ENCODE measurements around the gene MEIS3.
"Not testable (repeated sequence)": the region's sequence is repeated elsewhere in the genome, so short reads cannot be mapped to it uniquely, and the experiment has no call there.

The MEIS3 gene

GRCh38 chr19:47416643-47416985 lies 2.7 kb downstream of the MEIS3 start:
- DNase-seq (ENCODE audit: low read depth in 2 of 2) = no peak

GRCh38 chr19:47415953-47416642 lies 3.2 kb downstream of the MEIS3 start:
- no peak for DNase-seq (ENCODE audit: low read depth in 2 of 2)

GRCh38 chr19:47414469-47414868 lies 4.9 kb downstream of the MEIS3 start:
- DNase-seq (ENCODE audit: low read depth in 2 of 2) = no peak

GRCh38 chr19:47413941-47414340 lies 5.4 kb downstream of the MEIS3 start:
- no peak for DNase-seq (ENCODE audit: low read depth in 2 of 2)

- not testable (repeated sequence) for DNase-seq (ENCODE audit: low read depth in 2 of 2)
Measured at GRCh38 chr19:47411696-47412095, 7.6 kb downstream of the MEIS3 start.

- DNase-seq (ENCODE audit: low read depth in 2 of 2) = no peak
Measured at GRCh38 chr19:47411101-47411500, 8.2 kb downstream of the MEIS3 start.

- DNase-seq (ENCODE audit: low read depth in 2 of 2) = no peak
Measured at GRCh38 chr19:47408156-47408938, 11.0 kb downstream of the MEIS3 start.

- DNase-seq (ENCODE audit: low read depth in 2 of 2) = no peak
Measured at GRCh38 chr19:47407417-47407774, 11.9 kb downstream of the MEIS3 start.

- no peak for DNase-seq (ENCODE audit: low read depth in 2 of 2)
Measured at GRCh38 chr19:47406711-47407416, 12.5 kb downstream of the MEIS3 start.

- DNase-seq (ENCODE audit: low read depth in 2 of 2) = no peak
Measured at GRCh38 chr19:47405854-47406417, 13.4 kb downstream of the MEIS3 start.

GRCh38 chr19:47405197-47405550 lies 14.2 kb downstream of the MEIS3 start:
- no peak for DNase-seq (ENCODE audit: low read depth in 2 of 2)

GRCh38 chr19:47404334-47405196 lies 14.8 kb downstream of the MEIS3 start:
- DNase-seq (ENCODE audit: low read depth in 2 of 2) = no peak

GRCh38 chr19:47402504-47402903 lies 16.8 kb downstream of the MEIS3 start:
- no peak for DNase-seq (ENCODE audit: low read depth in 2 of 2)

- DNase-seq (ENCODE audit: low read depth in 2 of 2) = no peak
Measured at GRCh38 chr19:47398707-47399597, 20.4 kb downstream of the MEIS3 start.

GRCh38 chr19:47391510-47392223 lies 27.7 kb downstream of the MEIS3 start:
- DNase-seq (ENCODE audit: low read depth in 2 of 2) = peak; percentile 58 to 61

- no peak for DNase-seq (ENCODE audit: low read depth in 2 of 2)
Measured at GRCh38 chr19:47390533-47391488, 28.5 kb downstream of the MEIS3 start.

- DNase-seq (ENCODE audit: low read depth in 2 of 2) = no peak
Measured at GRCh38 chr19:47389150-47389556, 30.2 kb downstream of the MEIS3 start.

GRCh38 chr19:47388721-47389120 lies 30.6 kb downstream of the MEIS3 start:
- not testable (repeated sequence) for DNase-seq (ENCODE audit: low read depth in 2 of 2)

GRCh38 chr19:47387623-47388022 lies 31.7 kb downstream of the MEIS3 start:
- DNase-seq (ENCODE audit: low read depth in 2 of 2) = not testable (repeated sequence)

All from activated CD8-positive, alpha-beta memory T cell treated with anti-CD3 and anti-CD28 coated beads for 4 hours (primary cell).